GM06990 (cell line): ENCODE data around the gene GAA.

Source experiments
- DNase-seq: peaks from one replicate; pipeline ENCODE4 v3.0.0-alpha.2; 2011; ENCODE audit not compliant: insufficient read length; ENCODE audit errors: extremely low read depth
- H3K27me3 ChIP-seq: replicated peaks from 2 replicates; pipeline ENCODE4 v1.6.0; 2011; ENCODE audit warnings: low read length; ENCODE audit not compliant: control insufficient read depth, insufficient read depth
- H3K36me3 ChIP-seq: 2 replicates; pipeline ENCODE4 v1.5.1; 2011; ENCODE audit warnings: low read length; ENCODE audit not compliant: control insufficient read depth, insufficient read depth
- H3K4me3 ChIP-seq: replicated peaks from 2 replicates; pipeline ENCODE4 v1.5.1; 2011; ENCODE audit warnings: low read depth, mild to moderate bottlenecking, control low read depth, low read length
- TF ChIP-seq, protein P1 (sequence below): IDR thresholded peaks from 2 replicates; pipeline ENCODE4 v1.5.1; 2011; ENCODE audit warnings: low read length, control low read depth, mild to moderate bottlenecking, inconsistent platforms; ENCODE audit not compliant: insufficient read depth, poor library complexity, severe bottlenecking

GAA gene

DNA sequence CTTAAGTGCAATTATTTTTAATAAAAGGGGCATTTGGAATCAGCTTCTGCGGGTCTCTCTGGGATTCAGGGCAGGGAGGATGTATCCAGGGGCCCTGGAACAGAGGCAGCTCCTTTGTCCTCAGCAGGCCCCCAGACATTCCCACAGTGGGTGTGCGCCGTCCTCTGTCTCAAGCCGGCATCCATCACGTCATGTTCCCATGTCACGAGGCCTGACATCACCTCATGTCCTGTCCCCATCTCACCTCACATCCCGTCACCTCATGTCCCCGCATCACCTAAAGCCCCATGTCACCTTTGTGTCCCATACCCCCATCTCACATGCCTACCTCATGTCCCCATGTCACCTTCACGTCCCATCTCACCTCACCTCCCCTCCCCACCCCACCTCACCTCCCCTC lies 18.5 kb downstream of the GAA start:
- no peak for DNase-seq
- H3K4me3 ChIP-seq, result no peak overlapping the region
- H3K36me3 ChIP-seq, result no peaks in the 10 kb centered on the region
- H3K27me3 ChIP-seq, result no peaks in the 10 kb centered on the region
- TF ChIP-seq, protein P1, sequence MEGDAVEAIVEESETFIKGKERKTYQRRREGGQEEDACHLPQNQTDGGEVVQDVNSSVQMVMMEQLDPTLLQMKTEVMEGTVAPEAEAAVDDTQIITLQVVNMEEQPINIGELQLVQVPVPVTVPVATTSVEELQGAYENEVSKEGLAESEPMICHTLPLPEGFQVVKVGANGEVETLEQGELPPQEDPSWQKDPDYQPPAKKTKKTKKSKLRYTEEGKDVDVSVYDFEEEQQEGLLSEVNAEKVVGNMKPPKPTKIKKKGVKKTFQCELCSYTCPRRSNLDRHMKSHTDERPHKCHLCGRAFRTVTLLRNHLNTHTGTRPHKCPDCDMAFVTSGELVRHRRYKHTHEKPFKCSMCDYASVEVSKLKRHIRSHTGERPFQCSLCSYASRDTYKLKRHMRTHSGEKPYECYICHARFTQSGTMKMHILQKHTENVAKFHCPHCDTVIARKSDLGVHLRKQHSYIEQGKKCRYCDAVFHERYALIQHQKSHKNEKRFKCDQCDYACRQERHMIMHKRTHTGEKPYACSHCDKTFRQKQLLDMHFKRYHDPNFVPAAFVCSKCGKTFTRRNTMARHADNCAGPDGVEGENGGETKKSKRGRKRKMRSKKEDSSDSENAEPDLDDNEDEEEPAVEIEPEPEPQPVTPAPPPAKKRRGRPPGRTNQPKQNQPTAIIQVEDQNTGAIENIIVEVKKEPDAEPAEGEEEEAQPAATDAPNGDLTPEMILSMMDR, result no peak

DNA sequence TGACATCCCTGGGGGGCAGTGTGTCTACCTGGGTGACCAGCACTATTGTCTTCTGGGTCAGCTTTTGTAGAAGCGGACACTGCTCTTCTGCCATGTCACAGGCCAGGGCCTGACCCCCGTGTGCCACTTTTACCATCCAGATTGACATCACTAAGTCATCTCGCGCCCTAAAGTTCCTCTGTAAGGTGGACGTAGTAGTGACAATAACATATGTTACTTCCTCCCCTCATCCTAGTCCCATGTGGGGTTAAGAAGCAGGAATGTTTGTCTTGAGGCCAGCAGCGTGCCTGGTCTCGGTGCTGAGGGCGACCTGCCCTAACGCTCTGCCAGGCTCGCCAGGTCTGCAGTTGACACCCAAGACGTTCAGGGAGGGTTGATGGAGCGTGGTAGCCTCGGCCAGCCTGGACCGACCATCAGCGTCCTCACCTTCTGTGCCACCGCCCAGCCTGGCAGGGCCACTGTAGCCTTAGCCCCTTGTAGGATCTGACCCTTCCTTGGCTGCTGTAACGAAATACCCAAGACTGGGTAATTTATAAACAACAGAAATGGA lies 20.7 kb downstream of the GAA start:
- Histone ChIP-seq H3K27me3 (no peaks in the 10 kb centered on the region), H3K36me3 (no peaks in the 10 kb centered on the region), H3K4me3 (no peak overlapping the region)
- no peak for DNase-seq
- TF ChIP-seq, protein P1, result no peak

DNA sequence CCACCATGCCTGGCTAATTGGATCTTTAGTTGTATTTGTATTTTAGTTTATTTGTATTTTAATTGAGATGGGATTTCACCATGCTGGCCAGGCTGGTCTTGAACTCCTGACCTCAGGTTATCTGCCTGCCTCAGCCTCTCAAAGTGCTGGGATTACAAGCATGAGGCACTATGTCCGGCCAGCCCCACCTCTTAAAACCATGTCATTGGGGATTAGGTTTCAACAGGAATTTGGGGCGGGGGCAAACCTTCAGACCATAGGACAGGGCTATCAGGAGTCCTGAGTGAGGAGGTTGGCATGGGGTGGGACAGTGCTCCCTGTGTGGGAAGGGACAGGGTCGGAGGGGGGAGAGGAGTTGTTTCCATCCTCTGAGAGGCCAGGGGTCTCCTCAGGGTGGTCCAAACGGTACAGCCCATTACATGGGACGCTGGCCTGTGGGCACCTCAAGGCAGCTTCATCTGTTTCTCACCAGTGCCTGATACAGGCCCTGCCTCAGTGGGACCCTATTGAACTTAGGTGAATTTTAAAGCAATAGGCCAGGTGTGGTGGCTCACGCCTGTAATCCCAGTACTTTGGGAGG lies 21.6 kb downstream of the GAA start:
- Histone ChIP-seq H3K27me3 (no peaks in the 10 kb centered on the region), H3K36me3 (no peaks in the 10 kb centered on the region), H3K4me3 (no peak overlapping the region)
- TF ChIP-seq, protein P1, result no peak
- DNase-seq, result no peak

DNA sequence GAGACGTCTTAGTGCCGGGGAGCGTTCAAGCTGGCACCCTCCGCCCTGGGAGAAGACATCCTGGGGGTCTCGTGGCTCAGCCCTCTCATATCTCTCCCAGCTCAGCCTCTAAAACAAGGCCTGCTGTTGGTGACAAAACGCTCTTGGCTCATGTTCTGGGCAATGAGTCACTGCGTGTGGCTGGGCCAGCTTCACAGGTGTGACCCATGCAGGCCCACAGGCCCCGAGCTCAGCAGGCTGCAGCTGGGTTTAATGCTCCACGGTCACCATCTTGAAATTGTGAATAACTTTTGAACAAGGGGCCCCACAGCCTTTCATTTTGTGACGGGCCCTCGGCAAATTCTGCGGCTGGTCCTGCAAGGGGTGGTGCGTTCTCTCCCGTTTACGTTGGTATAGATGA lies 22.4 kb downstream of the GAA start:
- no peak for DNase-seq
- TF ChIP-seq, protein P1, result no peak
- Histone ChIP-seq H3K36me3 (no peaks in the 10 kb centered on the region), H3K4me3 (no peak overlapping the region), H3K27me3 (no peaks in the 10 kb centered on the region)

DNA sequence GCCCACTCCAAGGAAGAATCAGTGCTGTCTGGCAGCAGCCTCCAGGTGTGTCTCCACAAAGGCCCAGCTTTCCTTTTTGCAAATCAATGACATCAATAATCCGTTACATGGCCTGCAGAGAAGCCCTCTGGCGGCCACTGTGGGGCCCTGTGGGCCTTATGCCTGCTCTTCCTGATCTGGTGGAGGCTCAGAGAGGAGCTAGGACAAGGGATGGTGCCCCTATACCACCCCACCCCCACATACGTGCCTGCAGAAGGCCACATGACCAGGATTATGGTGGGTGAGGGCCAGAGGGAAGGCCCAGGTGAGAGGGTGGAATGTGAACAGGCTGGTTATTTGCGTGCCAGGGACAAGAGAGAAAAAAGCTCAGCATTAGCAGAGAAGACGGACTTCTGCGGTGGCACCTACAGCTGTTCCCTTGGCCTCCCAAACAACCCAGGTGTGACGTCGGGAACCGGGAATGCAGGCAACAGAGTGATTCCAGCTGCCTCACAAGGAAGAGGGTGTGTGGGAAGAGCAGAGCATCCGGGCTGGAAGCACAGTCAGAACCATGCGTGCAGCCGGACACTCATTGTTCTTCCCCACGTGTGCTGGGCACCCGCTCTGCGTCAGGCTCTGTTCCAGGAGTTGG lies 23.1 kb downstream of the GAA start:
- Histone ChIP-seq H3K4me3 (no peak overlapping the region), H3K27me3 (no peaks in the 10 kb centered on the region), H3K36me3 (no peaks in the 10 kb centered on the region)
- TF ChIP-seq, protein P1, result peak; percentile 53
- no peak for DNase-seq
